GM19395 (cell line): ENCODE measurements around the gene SIRPA.

Experiments
- ATAC-seq: cut with Tn5 transposase; IDR thresholded peaks from one replicate; pipeline ENCODE4 v1.9.1; 2021; ENCODE audit warnings: mild to moderate bottlenecking, moderate library complexity; ENCODE audit not compliant: unreplicated experiment

The SIRPA gene

GRCh38 chr20:1928782-1929181, 33.6 kb downstream of the SIRPA start:
- ATAC-seq, result no peak

- ATAC-seq, result no peak
These were observed 34.3 kb downstream of the SIRPA start for GRCh38 chr20:1929460-1929859.

- no peak for ATAC-seq
These were observed 35.0 kb downstream of the SIRPA start for GRCh38 chr20:1930165-1930564.

GRCh38 chr20:1931830-1932229, 36.6 kb downstream of the SIRPA start:
- no peak for ATAC-seq

- no peak for ATAC-seq
These were observed 37.8 kb downstream of the SIRPA start for GRCh38 chr20:1932971-1933370.

GRCh38 chr20:1933465-1933870, 38.3 kb downstream of the SIRPA start:
- ATAC-seq, result no peak

DNA sequence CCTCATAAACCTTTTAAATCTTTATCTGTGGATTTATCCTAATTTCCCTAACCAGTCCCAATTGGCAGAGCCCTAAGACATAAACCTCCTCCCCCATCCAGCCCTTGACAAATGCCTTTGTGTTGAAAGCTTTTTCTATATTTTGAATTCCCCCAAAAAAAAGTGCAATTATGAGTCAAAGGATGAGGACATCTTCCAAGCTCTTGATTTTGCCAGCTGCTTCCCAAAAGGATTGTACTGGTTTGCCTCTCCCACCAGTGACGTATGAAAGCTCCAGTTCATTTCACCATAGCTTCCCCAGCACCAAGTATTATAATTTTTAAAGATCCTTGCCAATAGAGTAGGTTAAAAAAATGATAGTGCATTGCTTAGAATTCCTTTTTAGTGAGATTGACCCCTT, 38.9 kb downstream of the SIRPA start:
- no peak for ATAC-seq

DNA sequence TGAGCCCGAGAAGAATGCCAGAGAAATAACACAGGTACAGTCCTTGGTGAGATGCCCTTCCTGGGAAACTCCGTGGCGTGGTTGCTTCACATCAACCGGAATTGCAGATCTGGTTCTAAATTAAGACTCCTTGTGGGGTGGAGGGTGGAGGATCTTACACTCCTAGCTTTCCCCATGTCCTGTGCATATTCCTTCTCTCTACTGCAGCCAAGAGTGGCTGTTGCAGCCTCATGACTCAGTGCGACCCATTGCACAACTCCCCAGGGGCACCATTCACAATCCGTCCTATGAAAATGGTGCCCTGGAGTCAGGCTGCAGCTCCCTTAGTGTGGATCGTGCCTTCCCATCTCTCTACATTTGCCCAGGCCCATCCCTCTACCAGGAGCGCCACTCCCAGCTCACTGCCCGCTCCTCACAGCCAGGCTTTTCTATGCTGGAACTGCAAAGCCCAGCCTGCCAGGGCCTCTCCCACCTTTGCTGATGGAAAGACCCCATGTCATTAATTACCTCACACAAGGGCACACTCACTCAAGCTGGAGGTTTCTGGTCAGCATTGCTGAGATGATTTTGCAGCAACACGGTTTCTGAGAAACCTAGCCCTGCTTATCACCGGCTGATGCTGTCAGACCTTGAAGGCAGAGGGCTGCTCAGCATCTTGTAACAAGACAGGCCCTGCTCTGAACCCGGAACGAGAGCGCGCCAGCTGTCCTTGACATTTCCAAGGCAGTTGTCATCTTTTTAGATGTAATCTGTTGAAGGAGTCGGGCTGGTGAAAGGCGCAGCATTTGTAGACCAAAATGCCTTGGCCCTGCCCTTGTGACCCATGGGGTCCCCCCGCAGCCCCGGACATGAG, 39.7 kb downstream of the SIRPA start:
- no peak for ATAC-seq

GRCh38 chr20:1935696-1936366, 40.6 kb downstream of the SIRPA start:
- no peak for ATAC-seq

GRCh38 chr20:1937316-1937976, 42.2 kb downstream of the SIRPA start:
- no peak for ATAC-seq

DNA sequence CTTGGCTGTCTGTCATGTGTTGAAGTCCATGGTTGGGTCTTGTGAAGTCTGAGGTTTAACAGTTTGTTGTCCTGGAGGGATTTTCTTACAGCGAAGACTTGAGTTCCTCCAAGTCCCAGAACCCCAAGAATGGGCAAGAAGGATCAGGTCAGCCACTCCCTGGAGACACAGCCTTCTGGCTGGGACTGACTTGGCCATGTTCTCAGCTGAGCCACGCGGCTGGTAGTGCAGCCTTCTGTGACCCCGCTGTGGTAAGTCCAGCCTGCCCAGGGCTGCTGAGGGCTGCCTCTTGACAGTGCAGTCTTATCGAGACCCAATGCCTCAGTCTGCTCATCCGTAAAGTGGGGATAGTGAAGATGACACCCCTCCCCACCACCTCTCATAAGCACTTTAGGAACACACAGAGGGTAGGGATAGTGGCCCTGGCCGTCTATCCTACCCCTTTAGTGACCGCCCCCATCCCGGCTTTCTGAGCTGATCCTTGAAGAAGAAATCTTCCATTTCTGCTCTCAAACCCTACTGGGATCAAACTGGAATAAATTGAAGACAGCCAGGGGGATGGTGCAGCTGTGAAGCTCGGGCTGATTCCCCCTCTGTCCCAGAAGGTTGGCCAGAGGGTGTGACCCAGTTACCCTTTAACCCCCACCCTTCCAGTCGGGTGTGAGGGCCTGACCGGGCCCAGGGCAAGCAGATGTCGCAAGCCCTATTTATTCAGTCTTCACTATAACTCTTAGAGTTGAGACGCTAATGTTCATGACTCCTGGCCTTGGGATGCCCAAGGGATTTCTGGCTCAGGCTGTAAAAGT, 43.5 kb downstream of the SIRPA start:
- ATAC-seq, result no peak

- ATAC-seq, result no peak
These were observed 44.0 kb downstream of the SIRPA start for GRCh38 chr20:1939270-1939595.

GRCh38 chr20:1940581-1940980, 45.4 kb downstream of the SIRPA start:
- no peak for ATAC-seq

- ATAC-seq, result no peak
These were observed 46.0 kb downstream of the SIRPA start for GRCh38 chr20:1941226-1941625.

GRCh38 chr20:1942061-1942460, 46.9 kb downstream of the SIRPA start:
- no peak for ATAC-seq

GRCh38 chr20:1942486-1943274, 47.5 kb downstream of the SIRPA start:
- no peak for ATAC-seq

GRCh38 chr20:1943275-1944002, 48.2 kb downstream of the SIRPA start:
- no peak for ATAC-seq

DNA sequence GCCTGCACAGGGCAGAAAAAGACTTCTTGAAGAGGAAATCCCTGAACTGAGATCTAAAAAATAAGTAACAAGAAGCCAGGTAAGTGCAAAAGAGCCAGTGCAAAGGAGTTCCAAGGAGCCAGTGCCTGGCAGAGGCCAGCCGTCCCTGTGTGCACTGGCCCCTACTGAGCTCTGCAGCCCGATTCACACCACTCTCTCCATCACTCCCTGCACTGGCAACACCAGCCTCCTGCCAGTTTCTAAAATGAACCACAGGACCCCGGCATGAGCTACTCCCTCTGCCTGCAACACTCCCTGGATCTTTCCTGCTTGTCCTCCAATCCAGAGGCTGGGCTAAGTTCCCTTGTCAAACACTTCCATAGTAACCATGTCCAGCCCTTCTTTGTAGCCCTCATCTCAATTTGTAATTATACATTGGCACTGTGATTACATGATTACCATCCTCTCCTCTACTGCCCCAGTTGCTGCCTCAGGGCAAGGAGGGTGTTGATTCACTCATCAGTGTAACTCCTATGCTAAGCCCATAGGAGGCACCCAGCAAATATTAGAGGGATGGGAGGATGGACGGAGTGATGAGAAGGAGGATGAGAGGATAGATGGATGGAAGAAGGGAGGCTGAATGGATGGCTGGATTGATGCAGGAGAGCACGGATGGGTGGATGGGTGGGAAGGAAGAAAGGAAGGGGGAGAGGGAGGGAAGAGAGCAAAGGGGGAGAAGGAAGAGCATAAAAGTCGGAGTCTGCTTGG, 49.3 kb downstream of the SIRPA start:
- no peak for ATAC-seq

DNA sequence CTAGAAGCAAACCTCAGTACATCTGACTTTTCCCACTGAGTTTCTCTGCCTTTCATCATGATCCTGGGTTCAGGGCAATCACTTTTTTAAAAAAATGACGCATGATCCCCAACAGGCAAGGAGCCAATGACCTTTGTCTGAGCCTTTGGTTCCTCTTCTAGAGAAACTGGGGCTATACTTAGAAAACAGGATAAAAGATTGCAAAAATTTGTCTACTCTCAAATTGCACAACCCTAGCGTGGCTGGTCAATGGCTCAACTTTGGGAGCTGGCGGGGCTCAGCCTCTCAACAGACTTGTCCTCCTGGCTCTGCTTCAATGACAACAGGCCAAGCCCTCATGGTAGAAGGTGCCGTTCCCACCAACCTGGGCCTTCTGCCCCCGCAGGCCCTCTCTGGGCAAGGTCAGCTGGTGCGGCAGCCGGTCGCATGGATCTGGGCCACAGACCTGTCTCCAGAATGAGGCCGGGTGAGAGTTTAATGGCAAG, 50.0 kb downstream of the SIRPA start:
- no peak for ATAC-seq
